Measurements from ENCODE around the gene KLHL6.
A peak's percentile ranks its signal among the peaks of the same experiment; 100 is the strongest.
"Not testable (repeated sequence)": the region's sequence is repeated elsewhere in the genome, so short reads cannot be mapped to it uniquely, and the experiment has no call there.

The KLHL6 gene, protein sequence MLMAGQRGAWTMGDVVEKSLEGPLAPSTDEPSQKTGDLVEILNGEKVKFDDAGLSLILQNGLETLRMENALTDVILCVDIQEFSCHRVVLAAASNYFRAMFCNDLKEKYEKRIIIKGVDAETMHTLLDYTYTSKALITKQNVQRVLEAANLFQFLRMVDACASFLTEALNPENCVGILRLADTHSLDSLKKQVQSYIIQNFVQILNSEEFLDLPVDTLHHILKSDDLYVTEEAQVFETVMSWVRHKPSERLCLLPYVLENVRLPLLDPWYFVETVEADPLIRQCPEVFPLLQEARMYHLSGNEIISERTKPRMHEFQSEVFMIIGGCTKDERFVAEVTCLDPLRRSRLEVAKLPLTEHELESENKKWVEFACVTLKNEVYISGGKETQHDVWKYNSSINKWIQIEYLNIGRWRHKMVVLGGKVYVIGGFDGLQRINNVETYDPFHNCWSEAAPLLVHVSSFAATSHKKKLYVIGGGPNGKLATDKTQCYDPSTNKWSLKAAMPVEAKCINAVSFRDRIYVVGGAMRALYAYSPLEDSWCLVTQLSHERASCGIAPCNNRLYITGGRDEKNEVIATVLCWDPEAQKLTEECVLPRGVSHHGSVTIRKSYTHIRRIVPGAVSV

DNA sequence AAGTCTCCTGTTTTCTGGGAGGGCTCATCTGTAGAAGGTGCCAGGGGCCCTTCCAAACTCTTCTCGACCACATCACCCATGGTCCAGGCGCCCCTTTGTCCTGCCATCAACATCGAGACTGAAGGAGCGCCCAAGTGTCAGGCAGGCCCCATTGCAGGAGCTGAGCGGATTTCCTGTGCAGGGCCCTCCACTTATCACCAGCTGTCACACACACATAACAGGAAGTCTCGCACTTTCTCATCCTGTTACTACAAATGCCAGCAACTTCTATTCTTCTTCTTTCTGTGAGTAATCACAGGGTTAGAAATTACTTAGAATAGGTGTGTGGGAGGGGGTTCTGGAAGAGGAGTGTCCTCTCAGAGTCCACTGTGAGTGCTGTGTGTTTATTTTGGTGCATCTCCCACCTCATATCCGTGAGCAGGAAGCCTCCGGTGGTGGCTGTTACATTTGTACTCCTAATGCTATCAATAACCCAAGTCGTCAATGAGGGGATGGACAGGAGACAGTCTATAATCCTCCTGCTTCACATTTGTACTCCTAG is at the start of gene KLHL6:
TSS of gene KLHL6 (minus strand) at position 166 of the 541 bp plus-strand sequence. CDS start at position 113, 53 bp downstream.
- no peak for DNase-seq (ENCODE audit: low read depth)

DNA sequence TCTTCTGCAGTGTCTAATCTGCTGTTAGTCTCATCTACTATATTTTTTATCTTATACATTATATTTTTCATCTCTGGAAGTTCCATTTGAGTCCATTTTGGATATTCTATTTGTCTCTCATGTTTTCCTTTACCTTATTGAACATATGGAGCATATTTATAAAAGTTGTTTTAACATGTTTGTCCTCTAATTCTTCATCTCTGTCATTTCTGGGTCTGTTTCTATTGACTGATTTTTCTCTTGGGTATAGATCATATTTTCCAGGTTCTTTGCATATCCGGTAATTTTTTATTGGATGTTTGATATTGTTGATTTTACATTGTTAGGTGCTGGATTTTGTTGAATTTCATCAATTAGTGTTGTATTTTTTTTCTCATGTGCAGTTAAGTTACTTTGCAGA is 42.5 kb upstream of the KLHL6 start:
- no peak for DNase-seq (ENCODE audit: low read depth)

DNA sequence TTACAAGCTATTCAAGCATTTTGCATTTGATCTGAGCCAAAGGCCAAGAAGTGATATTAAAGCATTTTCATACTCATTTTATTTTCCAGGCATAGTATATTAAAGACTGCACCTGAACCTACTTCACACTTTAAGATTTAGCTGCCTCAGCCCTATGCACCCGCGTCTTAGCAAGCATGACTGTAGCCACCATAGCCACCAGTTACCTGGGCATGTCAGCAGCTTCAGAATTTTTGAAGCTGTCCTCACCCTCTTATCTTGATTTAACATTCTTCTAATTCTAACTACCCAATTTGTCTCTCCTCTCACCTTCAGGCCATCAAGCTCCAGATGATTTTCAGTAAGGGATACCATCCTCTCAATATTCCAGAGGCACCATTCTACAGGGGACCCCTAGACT is 39.1 kb upstream of the KLHL6 start:
- DNase-seq (ENCODE audit: low read depth), result no peak

DNA sequence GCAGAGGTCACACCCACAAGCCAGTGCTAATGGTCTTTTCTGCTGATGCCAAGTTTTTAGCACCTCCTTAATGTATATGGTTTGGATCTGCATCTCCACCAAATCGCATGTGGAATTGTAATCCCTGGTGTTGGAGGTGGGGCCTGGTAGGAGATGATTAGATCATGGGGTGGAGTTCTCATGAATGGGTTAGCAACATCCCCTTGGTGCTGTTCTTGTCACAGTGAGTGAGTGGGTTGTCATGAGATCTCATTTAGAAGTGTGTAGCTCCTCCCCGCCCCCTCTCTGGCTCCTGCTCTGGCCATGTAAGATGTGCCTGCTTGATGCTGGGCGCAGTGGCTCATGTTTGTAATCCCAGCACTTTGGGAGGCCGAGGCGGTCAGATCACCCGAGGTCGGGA is 37.3 kb upstream of the KLHL6 start:
- no peak for DNase-seq (ENCODE audit: low read depth)

DNA sequence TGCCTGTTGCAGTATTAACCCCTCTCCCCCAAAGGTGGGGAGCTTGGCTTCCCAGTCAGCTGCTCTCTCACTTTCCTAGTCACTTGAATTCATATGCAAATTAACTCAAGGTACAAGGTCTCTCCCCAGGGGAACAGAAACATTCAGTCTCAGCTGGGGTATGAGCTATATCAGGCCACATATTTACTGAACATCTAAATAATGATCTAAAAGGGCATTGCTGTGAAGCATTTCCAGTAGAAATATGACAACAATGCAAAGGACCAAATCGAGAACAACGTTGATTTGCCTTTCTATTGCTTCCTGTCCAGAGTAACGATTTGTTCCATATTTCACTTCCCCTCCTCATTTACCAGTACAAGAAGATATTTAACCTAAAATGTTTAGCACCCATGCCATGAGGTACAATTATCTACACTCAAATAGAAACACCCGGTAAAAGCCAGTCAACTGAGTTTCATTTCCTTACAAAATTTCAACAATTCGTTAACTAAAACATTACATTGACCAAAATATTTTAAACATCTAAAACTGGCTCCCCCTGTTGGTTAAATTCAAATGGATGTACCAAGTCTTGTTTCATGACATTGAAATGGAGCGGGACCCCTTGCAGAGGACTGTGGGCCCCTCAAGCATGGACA is 36.5 kb upstream of the KLHL6 start:
- DNase-seq (ENCODE audit: low read depth), result no peak

DNA sequence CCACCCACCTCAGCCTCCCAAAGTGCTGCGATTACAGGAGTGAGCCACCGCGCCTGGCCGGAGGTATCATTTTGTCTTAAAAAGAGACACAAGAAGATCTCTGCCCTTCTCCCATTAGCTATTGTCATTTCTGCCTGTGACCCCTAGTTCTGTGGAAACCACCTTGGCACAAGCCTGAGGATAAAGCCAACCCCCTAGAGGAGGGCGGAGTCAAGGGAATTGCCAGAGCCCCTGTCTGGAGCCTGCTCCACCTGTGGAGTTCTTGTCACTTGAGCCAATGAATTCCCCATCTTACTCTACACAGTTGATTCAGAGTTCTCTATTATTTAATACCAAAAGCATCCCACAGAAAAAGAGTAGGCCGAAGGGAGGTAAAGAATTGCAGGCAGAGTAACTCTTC is 34.9 kb upstream of the KLHL6 start:
- no peak for DNase-seq (ENCODE audit: low read depth)

DNA sequence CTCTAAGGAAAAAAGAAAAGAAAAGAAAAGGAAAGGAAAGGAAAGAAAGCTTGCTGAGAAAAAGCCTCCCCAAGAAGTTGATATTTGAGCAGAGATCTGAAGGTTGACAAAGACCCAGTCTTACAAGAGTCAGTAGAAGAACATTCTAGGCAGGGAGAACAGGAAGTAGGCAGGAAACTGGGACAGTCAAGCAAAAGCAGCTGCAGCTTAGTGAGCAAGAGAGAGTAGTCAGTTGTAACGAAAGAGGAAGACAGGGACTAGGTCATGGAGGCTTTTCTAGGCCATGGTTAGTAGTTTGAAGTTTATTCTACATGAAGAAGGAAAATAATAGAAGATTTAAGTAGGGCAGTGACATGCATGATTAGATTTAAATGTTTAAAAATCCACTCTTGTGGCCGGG is 31.8 kb upstream of the KLHL6 start:
- no peak for DNase-seq (ENCODE audit: low read depth)

DNA sequence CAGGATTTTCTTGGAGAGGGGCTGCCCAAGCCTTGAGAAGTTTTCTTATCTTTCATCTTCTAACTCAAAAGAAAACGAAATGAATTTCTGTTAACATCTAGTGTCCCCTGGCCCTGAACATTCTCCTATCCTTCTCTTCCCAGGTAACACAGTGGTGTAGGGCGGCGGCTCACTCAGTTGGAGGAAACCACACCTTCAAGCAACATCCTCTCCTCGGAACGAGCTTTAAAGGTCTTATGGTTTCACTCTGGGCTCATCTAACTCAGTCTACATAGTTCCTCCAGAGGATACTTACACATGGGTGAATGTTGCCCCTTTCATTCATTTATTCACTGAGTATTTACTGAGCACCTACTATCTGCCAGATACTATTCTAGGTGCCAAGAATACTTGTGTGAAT is 31.0 kb upstream of the KLHL6 start:
- no peak for DNase-seq (ENCODE audit: low read depth)

DNA sequence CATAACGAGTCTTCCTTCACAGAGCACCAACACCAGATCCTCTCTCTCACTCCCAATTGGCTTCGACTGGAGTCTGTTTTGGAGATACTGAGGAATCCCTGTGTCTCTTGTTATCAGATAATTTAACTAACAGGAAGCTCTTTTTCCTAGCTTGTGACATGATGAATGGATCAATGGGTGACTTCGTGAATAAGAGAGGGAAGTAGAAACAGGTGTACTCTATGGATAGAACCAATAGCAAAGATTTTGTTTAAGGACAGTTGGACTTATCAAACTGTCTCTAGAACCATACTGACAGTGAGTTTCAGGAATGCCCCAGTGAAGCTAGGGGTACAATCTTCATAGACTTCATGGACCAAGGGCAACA is 29.4 kb upstream of the KLHL6 start:
- no peak for DNase-seq (ENCODE audit: low read depth)

DNA sequence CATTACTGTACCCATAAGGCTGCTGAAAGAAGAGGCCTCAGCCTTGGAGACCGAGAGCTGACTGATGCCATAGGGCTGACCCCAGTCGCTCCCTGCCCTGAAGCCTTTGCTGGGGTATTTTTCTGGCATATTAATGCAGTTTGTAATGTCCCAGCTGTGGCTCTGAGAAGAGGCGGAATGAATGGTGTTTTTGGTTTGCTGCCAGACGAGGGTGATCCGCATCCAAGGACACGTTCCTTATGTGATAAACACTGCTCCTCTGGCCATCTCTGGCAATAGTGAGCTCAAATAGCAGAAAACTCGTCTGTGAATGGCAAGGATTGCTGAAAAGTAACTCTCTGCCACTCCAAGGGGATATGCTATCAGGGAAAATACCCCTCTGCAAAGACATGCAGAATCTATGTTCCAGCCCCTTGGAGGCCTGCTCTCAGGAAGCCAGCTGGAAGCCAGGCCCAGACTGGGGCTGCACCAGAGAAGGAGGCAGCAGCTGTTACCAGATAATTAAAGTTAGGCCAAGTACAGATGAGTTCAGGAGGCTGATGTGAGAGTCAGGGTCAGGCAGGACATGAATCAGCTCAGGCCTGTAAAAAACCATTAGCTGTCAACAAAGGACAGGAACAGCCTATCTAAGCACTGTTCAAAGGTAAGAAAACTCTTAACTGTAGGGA is 28.9 kb upstream of the KLHL6 start:
- peak; percentile 27 for DNase-seq (ENCODE audit: low read depth)

DNA sequence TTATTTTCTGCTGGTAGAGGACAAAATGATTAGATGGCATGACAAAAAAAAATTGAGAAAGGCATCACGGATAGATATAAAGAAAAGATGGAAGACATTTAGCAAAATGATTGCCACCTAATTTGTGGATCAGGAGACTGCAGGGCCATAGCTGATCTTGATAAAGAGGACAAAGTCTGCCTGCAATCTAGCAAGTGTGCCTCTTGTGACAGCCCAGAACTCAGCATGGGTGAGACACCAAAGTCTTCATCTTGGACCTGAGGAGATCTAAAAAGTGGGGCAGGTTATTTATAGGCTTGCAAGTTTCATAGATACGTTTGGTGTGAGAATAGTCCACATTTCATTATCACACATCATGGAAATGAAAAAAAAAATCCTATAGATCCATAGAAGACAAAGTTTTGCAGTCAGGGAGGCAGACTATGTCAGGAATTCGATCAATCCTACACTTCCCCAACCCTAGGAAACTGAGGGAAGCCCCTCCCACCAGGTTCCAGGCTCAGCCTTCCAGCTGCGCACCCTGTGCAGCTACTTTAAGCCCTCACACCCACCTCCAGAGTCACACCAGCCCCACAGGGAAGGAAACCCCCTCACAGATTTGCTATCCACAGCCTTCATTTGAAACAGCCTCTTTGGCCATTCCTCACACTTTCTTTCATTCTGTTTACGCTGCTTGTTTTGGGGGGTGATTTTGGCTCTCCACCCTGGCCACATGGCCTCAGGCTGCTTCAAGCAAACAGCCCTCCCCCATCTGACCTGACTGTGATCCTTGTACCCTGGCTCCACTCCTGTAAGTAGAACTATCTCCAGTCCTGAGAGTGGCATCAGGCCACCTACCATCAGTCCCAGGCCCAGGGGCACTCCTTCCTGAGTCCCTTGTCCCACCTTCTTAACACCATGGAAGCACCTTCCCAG is 28.1 kb upstream of the KLHL6 start:
- no peak for DNase-seq (ENCODE audit: low read depth)

DNA sequence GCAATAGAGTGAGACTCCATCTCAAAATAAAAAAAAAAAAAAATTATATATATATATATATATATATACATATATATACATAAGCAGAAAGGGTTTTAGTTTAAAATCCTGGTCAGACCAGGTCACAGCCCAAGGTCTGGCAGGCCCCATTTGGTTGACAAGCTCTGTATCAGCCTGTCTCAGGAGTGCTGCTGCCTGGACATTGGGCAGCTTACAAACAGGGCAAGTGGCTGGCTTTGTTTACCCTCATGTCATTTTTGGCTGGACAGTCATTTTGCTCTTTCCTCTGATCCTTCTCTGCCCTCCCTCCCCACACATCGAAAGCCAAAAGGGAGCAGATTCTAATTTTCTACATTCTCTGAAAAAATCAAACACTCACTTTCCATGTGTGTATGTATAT is 26.7 kb upstream of the KLHL6 start:
- DNase-seq (ENCODE audit: low read depth), result no peak

DNA sequence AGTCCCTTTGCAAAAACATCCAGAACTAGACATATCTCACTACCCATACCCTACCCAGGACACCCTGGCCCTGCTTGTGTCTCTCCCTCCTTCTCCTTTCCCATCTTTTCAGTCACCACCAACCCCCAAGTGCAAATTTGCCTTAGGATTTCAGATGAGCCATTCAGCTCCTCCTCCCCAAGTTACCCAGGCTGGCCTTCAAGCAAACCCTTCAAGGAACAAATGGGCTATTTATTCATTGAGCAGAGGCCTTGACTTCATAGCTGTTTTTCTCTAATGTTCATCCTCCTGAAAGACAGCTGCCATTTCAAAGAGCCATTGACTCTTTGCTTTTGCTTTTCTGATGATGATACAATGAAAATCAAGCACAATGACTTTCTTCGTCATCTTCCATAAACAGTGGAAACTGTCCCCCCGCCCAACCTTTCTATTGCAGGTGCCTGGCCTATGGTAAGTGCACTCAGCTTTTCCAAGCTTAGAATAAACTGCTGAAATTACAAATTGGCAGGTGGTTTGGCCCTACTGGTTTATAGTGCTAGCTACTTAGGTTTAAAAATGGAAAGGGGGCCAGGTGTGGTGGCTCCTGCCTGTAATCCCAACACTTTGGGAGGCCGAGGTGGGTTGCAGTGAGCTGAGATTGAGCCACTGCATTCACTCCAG is 26.1 kb upstream of the KLHL6 start:
- no peak for DNase-seq (ENCODE audit: low read depth)

DNA sequence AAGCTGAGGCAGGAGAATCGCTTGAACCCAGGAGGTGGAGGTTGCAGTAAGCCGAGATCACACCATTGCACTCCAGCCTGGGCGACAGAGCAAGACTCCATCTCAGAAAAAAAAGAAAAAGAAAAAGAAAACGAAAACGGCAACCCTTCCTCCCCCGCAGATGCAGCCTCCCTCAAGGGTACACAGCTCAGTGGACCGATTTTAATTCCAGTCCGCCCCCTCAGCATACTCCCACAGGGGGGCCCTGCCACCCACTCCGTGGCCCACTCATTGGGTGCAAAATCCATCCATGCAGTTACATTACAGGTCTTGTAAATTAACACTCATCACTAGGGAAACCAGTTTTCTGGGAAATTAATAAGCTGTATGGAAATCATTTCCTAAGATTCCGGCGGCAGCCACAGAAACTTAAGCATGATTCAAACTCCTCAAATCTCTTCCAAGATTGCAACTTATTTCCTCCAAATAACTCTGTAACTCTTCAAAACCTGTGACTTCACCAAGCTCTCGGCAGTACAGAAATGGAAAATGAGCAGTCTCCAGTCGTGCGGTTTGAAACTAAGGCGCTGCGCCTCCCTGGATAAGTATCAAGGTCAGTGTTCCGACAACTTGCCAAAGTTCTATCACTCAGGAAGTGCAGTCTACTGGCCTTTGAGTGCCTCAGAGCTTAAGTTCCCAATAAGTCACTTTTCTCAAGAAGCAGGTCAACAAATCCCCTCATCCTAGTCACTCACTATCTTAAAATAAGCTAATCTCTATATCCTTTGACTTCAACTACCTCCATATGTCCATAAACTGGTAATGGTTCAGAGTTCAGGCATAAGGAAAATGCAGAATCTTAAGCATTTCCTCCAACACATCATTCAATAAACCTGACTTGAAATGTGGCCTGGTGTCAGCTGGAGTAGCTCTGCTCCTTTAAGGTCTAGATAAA is 24.7 kb upstream of the KLHL6 start:
- peak; percentile 32 for DNase-seq (ENCODE audit: low read depth)

DNA sequence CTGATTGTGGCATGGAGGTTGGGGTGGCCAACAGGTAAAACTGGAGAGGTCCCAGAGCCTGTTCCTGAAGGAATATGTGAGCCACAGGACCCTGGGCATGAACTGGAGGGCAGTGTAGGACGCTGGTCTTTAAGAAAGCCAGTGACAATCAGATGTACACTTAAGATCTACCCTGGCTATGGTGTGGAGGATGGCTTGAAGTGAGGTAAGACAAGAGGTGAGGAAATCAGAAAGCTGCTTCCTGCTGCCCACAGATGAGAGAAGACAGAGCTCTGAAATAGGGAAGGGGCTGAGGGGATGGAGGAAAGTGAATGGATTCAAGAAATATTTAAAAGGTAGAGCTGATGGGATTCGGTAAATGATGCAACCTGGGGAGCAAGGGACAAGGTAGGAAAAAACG is 22.7 kb upstream of the KLHL6 start:
- DNase-seq (ENCODE audit: low read depth), result no peak

DNA sequence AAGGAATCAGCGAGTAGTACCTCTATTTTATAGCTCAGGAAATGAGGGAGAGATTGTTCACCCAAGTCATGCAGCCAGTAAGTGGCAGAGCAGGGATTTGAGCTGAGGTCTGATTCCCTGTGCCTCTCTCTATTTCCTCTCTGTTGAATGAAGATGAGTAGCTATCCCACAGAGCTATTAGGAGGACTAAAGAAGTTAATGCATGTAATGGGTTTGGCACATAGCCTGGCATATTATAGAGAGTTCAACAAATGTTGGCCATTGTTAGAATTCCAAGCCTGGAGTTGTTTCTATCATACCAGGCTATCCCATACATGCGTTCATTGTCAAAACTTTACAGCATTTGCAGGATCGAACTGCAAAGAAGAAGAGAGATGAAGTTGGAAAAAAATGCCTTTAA is 21.8 kb upstream of the KLHL6 start:
- DNase-seq (ENCODE audit: low read depth), result no peak

DNA sequence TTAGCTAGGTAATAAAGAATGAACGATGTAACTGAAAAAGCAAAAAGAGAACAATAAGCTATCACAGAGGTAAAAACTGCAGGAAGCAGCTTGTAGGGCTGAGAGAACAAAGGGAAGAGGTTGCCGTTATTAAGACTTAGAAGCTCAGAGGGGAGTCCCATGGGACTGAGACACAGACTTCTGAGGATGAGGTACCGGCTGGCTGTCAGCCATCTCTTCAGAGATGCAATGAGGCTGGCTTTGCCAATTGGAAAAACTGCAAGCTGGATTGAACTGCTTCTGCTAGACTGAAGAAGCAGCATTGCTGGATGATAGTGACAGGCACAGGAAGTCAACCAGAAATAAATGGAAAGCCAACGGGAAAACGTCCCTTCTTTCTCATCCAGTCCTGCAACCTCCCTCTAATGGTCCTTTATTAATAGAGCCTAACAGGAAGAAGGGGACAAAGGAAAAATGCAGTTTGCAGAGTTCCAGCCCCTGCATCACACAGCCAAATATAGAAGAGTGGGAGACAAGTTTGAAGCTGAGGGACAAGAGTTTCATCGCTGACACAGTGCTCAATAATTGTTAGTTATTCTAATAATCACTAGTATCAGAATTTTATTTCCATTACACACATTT is 21.1 kb upstream of the KLHL6 start:
- DNase-seq (ENCODE audit: low read depth), result no peak

DNA sequence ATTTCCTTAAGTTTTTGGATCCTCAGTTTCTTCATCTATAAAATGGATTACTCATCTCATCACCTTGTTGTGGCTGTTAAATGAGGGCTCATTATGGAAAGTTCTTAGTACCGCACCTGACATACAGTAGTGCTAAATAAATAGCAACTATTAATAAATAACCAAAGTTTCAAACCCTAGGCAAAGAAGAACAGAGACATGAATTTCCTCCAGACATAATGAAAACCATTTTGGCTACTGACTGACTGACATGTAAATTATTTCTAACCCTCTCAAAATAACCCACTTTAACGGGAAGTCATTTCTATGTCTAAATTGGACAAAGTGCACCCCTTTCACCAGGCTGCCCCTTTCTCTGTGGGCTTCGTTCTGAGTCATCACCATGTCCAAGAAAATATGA is 17.4 kb upstream of the KLHL6 start:
- no peak for DNase-seq (ENCODE audit: low read depth)

DNA sequence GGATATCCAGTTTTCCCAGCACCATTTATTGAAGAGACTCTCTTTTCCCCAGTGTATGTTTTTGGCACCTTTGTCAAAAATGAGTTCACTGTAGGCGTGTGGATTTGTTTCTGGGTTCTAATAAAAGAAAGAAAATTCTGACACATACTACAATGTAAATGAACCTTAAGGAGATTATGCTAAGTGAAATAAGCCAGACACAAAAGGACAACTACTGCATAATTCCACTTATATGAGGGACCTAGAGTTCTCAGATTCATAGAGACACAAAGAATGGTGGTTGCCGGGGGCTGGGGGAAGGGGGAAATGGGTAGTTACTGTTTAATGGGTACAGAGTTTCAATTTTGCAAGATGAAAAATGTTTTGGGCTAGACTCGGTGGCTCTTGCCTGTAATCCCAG is 14.7 kb upstream of the KLHL6 start:
- not testable (repeated sequence) for DNase-seq (ENCODE audit: low read depth)

Data from amniotic epithelial cell (primary cell).